ENCODE data around the gene PRRX2.

Gene PRRX2

DNA sequence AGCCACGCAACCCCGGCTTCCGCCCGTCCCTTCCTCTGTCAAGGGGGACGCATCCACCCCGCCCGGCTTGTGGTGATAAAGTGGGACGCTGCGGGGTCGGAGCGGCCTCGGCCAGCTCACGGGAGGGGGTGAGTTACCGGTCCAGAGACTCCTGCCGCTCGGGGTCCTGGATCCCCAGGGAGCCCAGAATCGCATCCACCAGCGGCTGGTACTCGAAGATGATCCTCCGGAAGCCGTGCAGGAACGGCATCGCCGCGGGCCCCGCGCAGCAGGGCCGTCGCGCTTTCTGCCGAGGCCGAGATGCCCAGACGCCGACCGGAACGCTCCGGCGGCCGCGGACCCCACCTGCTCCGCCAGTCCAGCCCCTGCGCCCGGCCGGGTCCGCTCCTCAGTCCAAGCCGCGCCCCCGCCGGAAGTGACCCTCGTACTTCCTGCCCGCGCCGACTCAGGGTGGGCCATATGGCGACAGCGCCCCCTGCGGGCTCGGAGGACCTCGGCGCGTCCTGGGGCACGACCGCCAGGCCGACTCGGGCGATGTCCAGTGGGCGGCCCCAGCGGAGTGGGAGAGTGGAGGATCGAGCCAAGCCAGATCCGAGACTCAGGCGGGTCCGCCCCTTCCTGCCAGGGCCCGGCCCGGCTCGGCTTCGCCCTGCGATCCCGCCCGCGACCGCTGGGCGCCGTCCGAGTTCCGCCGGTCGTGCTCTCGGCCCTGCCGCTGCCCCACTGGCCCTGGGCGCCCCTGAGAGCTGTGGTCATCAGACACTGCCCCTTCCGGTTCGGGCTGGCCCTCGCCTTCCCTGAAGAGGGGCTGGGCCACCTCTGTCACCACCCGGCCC, 23.5 kb upstream of the PRRX2 start, which contains the start of gene ASB6:
TSS of gene ASB6 (minus strand) at position 402 of the 836 bp plus-strand sequence. CDS start at position 250, 152 bp downstream.
- Mint-ChIP-seq H3K4me3 (peak within 1 kb of the TSS; percentile 87), H3K36me3 (ENCODE audit: low read depth) (peaks cover 40% of the 10 kb centered on the region), H3K4me1 (ENCODE audit: low read depth) (peaks cover 23% of the 10 kb centered on the region), H3K27ac (peak within 1 kb of the TSS; percentile 89), H3K9me3 (no peaks in the 10 kb centered on the region), H3K27me3 (no peaks in the 10 kb centered on the region)
- DNase-seq, result peak; percentile 99

GRCh38 chr9:129643706-129644105, 21.7 kb upstream of the PRRX2 start:
- Mint-ChIP-seq H3K27me3 (no peaks in the 10 kb centered on the region), H3K4me1 (ENCODE audit: low read depth) (peaks cover 22% of the 10 kb centered on the region), H3K36me3 (ENCODE audit: low read depth) (peaks cover 23% of the 10 kb centered on the region), H3K27ac (no peak overlapping the region), H3K4me3 (no peak overlapping the region), H3K9me3 (no peaks in the 10 kb centered on the region)
- no peak for DNase-seq

DNA sequence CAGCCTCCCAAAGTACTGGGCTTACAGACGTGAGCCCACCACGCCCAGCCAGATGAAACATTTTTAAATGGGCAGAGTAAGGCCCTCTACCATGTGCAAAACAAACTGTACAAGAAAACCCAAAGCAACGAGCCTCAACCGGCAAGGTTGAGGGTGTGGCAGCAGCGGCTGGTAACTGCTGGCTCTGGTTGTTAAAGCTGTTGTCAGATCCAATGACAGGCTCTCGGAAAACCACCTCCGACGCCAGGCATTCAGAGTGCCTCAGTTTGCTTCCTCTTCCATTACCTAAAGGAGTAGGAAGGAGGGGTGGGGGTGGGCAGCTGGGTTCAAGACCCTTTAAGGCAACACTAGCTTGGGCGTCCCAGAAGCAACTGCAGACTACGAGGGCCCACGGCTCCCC, 21.1 kb upstream of the PRRX2 start:
- Mint-ChIP-seq H3K27ac (no peak overlapping the region), H3K9me3 (no peaks in the 10 kb centered on the region), H3K27me3 (no peaks in the 10 kb centered on the region), H3K4me1 (ENCODE audit: low read depth) (peaks cover 22% of the 10 kb centered on the region), H3K36me3 (ENCODE audit: low read depth) (peaks cover 19% of the 10 kb centered on the region), H3K4me3 (no peak overlapping the region)
- no peak for DNase-seq

DNA sequence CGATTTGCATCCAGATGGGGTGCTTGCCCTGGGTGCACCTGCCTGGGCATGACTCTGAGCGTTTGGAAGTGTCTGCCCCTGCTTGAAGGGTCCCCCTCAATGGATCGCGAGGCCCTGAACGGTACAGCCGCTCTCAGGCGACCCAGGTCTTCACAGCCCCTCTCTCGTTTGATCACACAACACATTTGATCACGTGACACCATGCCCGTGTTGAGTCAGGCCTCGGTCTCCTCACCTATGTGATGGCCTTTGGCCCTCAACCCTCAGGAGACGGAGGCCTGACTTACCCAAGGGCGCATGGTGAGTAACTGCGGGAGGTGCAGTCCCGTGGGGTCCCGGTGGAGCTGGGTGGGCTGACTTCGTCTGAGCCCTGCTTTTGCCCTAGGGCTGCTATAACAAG, 20.5 kb upstream of the PRRX2 start:
- H3K27ac Mint-ChIP-seq, result no peak overlapping the region
- no peak for DNase-seq
- no peaks in the 10 kb centered on the region for H3K27me3 Mint-ChIP-seq
- no peak overlapping the region for H3K4me3 Mint-ChIP-seq
- H3K9me3 Mint-ChIP-seq, result no peaks in the 10 kb centered on the region
- H3K36me3 Mint-ChIP-seq (ENCODE audit: low read depth), result peaks cover 14% of the 10 kb centered on the region
- H3K4me1 Mint-ChIP-seq (ENCODE audit: low read depth), result peaks cover 18% of the 10 kb centered on the region

- H3K27ac Mint-ChIP-seq, result no peak overlapping the region
- DNase-seq, result no peak
- no peaks in the 10 kb centered on the region for H3K27me3 Mint-ChIP-seq
- H3K36me3 Mint-ChIP-seq (ENCODE audit: low read depth), result peaks cover 1% of the 10 kb centered on the region
- no peak overlapping the region for H3K4me3 Mint-ChIP-seq
- peaks cover 4% of the 10 kb centered on the region for H3K4me1 Mint-ChIP-seq (ENCODE audit: low read depth)
- H3K9me3 Mint-ChIP-seq, result no peaks in the 10 kb centered on the region
Measured at GRCh38 chr9:129646252-129646651, 19.2 kb upstream of the PRRX2 start.

DNA sequence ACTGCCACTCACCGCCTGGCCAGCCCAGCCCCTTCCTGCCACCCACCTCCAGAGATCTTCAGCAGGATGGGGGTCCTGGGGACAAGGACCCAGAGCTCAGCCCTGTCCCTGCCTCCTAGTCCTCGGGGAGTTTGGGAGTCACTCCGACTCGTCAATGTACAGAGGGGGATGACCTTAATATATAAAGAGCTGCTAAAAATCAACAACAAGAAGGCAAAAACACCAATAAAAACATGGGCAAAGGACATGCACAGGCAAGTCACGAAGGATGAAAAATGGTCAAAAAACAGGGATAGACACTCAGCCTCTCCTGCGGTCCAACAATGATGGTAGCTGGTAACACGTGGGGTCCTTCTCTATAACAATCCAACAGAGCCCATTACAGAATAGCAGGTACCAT, 18.8 kb upstream of the PRRX2 start:
- peaks cover 3% of the 10 kb centered on the region for H3K4me1 Mint-ChIP-seq (ENCODE audit: low read depth)
- H3K36me3 Mint-ChIP-seq (ENCODE audit: low read depth), result no peaks in the 10 kb centered on the region
- no peak overlapping the region for H3K4me3 Mint-ChIP-seq
- DNase-seq, result no peak
- no peaks in the 10 kb centered on the region for H3K9me3 Mint-ChIP-seq
- H3K27ac Mint-ChIP-seq, result no peak overlapping the region
- H3K27me3 Mint-ChIP-seq, result no peaks in the 10 kb centered on the region

- H3K27me3 Mint-ChIP-seq, result no peaks in the 10 kb centered on the region
Measured at GRCh38 chr9:129647635-129648034, 17.8 kb upstream of the PRRX2 start.

GRCh38 chr9:129648092-129648763, 17.2 kb upstream of the PRRX2 start:
- H3K36me3 Mint-ChIP-seq (ENCODE audit: low read depth), result no peaks in the 10 kb centered on the region
- no peaks in the 10 kb centered on the region for H3K27me3 Mint-ChIP-seq
- no peak for DNase-seq
- no peaks in the 10 kb centered on the region for H3K4me1 Mint-ChIP-seq (ENCODE audit: low read depth)
- no peak overlapping the region for H3K4me3 Mint-ChIP-seq
- no peaks in the 10 kb centered on the region for H3K9me3 Mint-ChIP-seq
- H3K27ac Mint-ChIP-seq, result no peak overlapping the region

More at GRCh38 chr9:129647635-129648034, 17.8 kb upstream of the PRRX2 start:
- Mint-ChIP-seq H3K36me3 (ENCODE audit: low read depth) (no peaks in the 10 kb centered on the region), H3K4me3 (no peak overlapping the region), H3K27ac (no peak overlapping the region), H3K4me1 (ENCODE audit: low read depth) (no peaks in the 10 kb centered on the region), H3K9me3 (no peaks in the 10 kb centered on the region)
- no peak for DNase-seq

DNA sequence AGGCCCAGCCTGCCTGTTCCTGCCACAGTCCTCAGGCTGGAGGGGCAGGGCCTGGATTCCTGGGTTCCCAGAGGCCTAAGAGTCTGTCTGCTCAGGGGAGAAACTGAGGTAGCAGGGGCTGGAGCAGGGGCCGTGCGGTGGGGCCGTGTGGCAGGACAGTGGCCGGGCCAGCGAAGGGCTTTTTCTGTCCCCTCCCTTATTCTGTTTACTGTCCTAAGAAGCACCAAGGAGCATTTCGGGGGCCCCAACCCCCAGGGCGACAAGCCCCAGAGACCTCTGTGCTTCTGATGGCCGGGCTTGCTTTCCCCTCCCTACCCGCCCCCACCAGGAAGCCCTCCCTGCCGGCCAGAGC, 16.7 kb upstream of the PRRX2 start:
- Mint-ChIP-seq H3K27ac (no peak overlapping the region), H3K36me3 (ENCODE audit: low read depth) (no peaks in the 10 kb centered on the region), H3K27me3 (no peaks in the 10 kb centered on the region), H3K4me3 (no peak overlapping the region), H3K4me1 (ENCODE audit: low read depth) (no peaks in the 10 kb centered on the region), H3K9me3 (no peaks in the 10 kb centered on the region)
- DNase-seq, result no peak

DNA sequence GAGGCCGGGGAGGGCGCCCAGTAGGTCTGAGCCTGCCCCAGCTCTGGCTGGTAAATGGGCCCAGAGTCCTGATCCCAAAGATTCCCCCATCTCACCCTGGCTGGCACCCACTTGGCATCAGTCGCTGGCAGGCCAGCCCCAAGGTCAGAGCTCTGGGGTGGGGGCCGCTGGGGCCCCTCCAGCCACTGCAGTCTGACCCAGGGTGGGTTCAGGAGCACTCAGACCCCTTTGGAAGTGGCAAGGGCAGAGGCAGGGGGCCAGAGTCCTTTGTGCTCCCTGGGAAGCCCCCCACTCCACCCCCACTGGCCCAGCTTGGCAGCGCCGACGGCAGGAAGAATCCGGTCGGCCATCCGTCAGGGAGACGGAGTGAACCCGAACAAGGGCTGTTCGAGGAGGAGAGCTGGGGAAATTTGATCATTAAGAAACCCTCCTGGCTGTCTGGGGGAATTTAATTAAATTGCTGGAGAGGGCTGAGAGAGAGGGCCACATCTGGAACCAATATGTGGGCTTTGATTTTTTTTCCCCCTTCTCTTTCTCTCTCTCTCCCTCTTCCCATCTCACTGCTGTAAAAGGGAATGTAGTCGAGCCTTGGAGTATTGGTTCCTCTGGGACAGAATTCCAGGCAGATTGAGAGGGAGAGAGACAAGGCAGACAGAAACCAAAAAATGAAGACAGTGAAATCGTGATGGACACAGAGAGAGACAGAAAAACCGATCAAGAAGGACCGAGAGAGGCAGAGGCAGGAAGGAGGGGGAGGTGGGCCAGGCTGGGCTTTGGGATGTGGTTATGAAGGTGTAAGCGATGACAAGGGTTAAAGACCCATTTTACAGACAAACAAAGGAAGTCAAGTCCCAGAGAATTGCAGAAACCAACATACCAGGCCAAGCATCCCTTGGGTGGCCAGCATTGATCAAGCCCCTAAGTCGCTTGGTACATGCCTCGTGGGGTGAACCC, 15.4 kb upstream of the PRRX2 start:
- Mint-ChIP-seq H3K27me3 (no peaks in the 10 kb centered on the region), H3K4me3 (no peak overlapping the region), H3K9me3 (no peaks in the 10 kb centered on the region), H3K4me1 (ENCODE audit: low read depth) (no peaks in the 10 kb centered on the region), H3K27ac (no peak overlapping the region), H3K36me3 (ENCODE audit: low read depth) (no peaks in the 10 kb centered on the region)
- DNase-seq, result no peak

- DNase-seq, result no peak
- no peak overlapping the region for H3K4me3 Mint-ChIP-seq
- no peaks in the 10 kb centered on the region for H3K27me3 Mint-ChIP-seq
- H3K9me3 Mint-ChIP-seq, result no peaks in the 10 kb centered on the region
- H3K4me1 Mint-ChIP-seq (ENCODE audit: low read depth), result no peaks in the 10 kb centered on the region
- no peaks in the 10 kb centered on the region for H3K36me3 Mint-ChIP-seq (ENCODE audit: low read depth)
- no peak overlapping the region for H3K27ac Mint-ChIP-seq
Measured at GRCh38 chr9:129650680-129651235, 14.7 kb upstream of the PRRX2 start.

GRCh38 chr9:129653823-129654553, 11.5 kb upstream of the PRRX2 start:
- Mint-ChIP-seq H3K4me1 (ENCODE audit: low read depth) (no peaks in the 10 kb centered on the region), H3K27ac (no peak overlapping the region), H3K36me3 (ENCODE audit: low read depth) (no peaks in the 10 kb centered on the region), H3K9me3 (no peaks in the 10 kb centered on the region), H3K27me3 (no peaks in the 10 kb centered on the region), H3K4me3 (no peak overlapping the region)
- DNase-seq, result no peak

GRCh38 chr9:129654554-129655040, 10.8 kb upstream of the PRRX2 start:
- no peak for DNase-seq
- no peak overlapping the region for H3K27ac Mint-ChIP-seq
- no peaks in the 10 kb centered on the region for H3K9me3 Mint-ChIP-seq
- no peaks in the 10 kb centered on the region for H3K4me1 Mint-ChIP-seq (ENCODE audit: low read depth)
- H3K4me3 Mint-ChIP-seq, result no peak overlapping the region
- no peaks in the 10 kb centered on the region for H3K36me3 Mint-ChIP-seq (ENCODE audit: low read depth)
- H3K27me3 Mint-ChIP-seq, result no peaks in the 10 kb centered on the region

Measured in activated T-cell treated with anti-CD3 and anti-CD28 coated beads, Interleukin-2, amount 50 U/mL, for 24 hours (primary cell).